HepG2 (cell line): ENCODE data around the gene CISD1. TPM values are rescaled to one million over a fixed set of nuclear protein-coding genes. Genes with fewer than 3 reads are reported as not detected.

ENCODE experiments used
- ARID3A ChIP-seq: IDR thresholded peaks from 2 replicates; pipeline ENCODE4 v1.6.1; 2012; ENCODE audit warnings: low read depth, low read length, improper control_type of control experiment
- CEBPZ ChIP-seq: IDR thresholded peaks from 2 replicates; pipeline ENCODE4 v1.6.1; 2012; ENCODE audit warnings: low read length, improper control_type of control experiment
- E2F5 ChIP-seq: sonication (generic); formaldehyde crosslinking; conservative IDR thresholded peaks from 2 replicates; pipeline ENCODE4 v1.4.0; 2020; ENCODE audit warnings: missing genetic modification reagents
- FIP1L1 ChIP-seq: fragments of 200-400 bp; formaldehyde crosslinking; IDR thresholded peaks from 2 replicates; pipeline ENCODE4 v1.6.1; 2018; ENCODE audit warnings: low read depth, mild to moderate bottlenecking, low read length, moderate library complexity, borderline replicate concordance; ENCODE audit not compliant: insufficient read depth
- HDAC2 ChIP-seq: sonication (generic); formaldehyde crosslinking; IDR thresholded peaks from 2 replicates; pipeline ENCODE4 v1.4.0; 2020; ENCODE audit warnings: missing genetic modification reagents
- HNF4A ChIP-seq: sonication (generic); formaldehyde crosslinking; IDR thresholded peaks from 2 replicates; pipeline ENCODE4 v1.4.0; 2020; ENCODE audit warnings: missing genetic modification reagents
- MAF1 ChIP-seq: sonication (generic); formaldehyde crosslinking; IDR thresholded peaks from 2 replicates; pipeline ENCODE4 v1.5.0; 2020; ENCODE audit warnings: missing genetic modification reagents, borderline replicate concordance
- NCOR1 ChIP-seq: fragments of 200-600 bp; sonication (generic); IDR thresholded peaks from 2 replicates; pipeline ENCODE4 v1.7.0; 2017; ENCODE audit warnings: antibody characterized with exemption, low read length, borderline replicate concordance
- PATZ1 ChIP-seq: sonication (generic); formaldehyde crosslinking; IDR thresholded peaks from 2 replicates; pipeline ENCODE4 v1.4.0; 2020; ENCODE audit warnings: missing genetic modification reagents
- SIN3A ChIP-seq: IDR thresholded peaks from 2 replicates; pipeline ENCODE4 v1.6.1; 2011; ENCODE audit warnings: low read depth, mild to moderate bottlenecking, control low read depth, low read length, borderline replicate concordance
- THYN1 ChIP-seq: sonication (generic); formaldehyde crosslinking; IDR thresholded peaks from 2 replicates; pipeline ENCODE4 v1.8.1; 2023; ENCODE audit warnings: low read depth, mild to moderate bottlenecking, moderate library complexity, missing genetic modification reagents, borderline replicate concordance
- ZNF251 ChIP-seq: sonication (generic); formaldehyde crosslinking; IDR thresholded peaks from 2 replicates; pipeline ENCODE4 v1.9.0; 2021; ENCODE audit warnings: mild to moderate bottlenecking, missing genetic modification reagents
- ZNF256 ChIP-seq: sonication (generic); formaldehyde crosslinking; conservative IDR thresholded peaks from 2 replicates; pipeline ENCODE4 v1.4.0; 2020; ENCODE audit warnings: missing genetic modification reagents
- ZNF329 ChIP-seq: sonication (generic); formaldehyde crosslinking; IDR thresholded peaks from 2 replicates; pipeline ENCODE4 v1.9.0; 2021; ENCODE audit warnings: low read depth, mild to moderate bottlenecking, missing genetic modification reagents
- ZNF530 ChIP-seq: sonication (generic); formaldehyde crosslinking; IDR thresholded peaks from 2 replicates; pipeline ENCODE4 v1.5.0; 2020; ENCODE audit warnings: low read depth, mild to moderate bottlenecking, missing genetic modification reagents
- ZNF713 ChIP-seq: sonication (generic); formaldehyde crosslinking; IDR thresholded peaks from 2 replicates; pipeline ENCODE4 v1.4.0; 2020; ENCODE audit warnings: mild to moderate bottlenecking, missing genetic modification reagents
- polyA plus RNA-seq, 8 experiments: library from polyadenylated mRNA; depleted of rRNA in 3 of 8; stranded (reverse) in 7 of 8; unstranded in 1 of 8; fragments of >200 nt; fragmentation: Illumina TruSeq in 4 of 8; extraction: Trizol in 4 of 8; gene quantifications; 2 replicates each; pipeline versions ENCODE4 v1.2.1 to v1.2.3, GENCODE V29; 2011 to 2016; ENCODE audit warnings: low read depth in 4 of 8, missing spikeins in 1 of 8, mixed read lengths in 1 of 8; ENCODE audit not compliant: insufficient read depth in 1 of 8
- total RNA-seq, 5 experiments: library from RNA; depleted of rRNA; stranded (reverse); fragments of >200 nt; fragmentation: Illumina TruSeq; extraction: Trizol; gene quantifications; 2 replicates each; pipeline ENCODE4 v1.2.3, GENCODE V29; 2016; ENCODE audit warnings: low read depth in 1 of 5

Gene CISD1
- total and polyA plus RNA-seq, 2 of the 13 experiments (the other 11 are each of a cell fraction or from before 2014, with no cell fraction given) = 63.4 to 78.9 TPM

- TF ChIP-seq CEBPZ = no peak
- TF ChIP-seq HNF4A (CRISPR knock-in tag) = no peak
- no peak for TF ChIP-seq ZNF329 (CRISPR knock-in tag)
- TF ChIP-seq SIN3A = no peak
- no peak for TF ChIP-seq THYN1 (CRISPR knock-in tag)
- no peak for TF ChIP-seq E2F5 (CRISPR knock-in tag)
- TF ChIP-seq ZNF256 (CRISPR knock-in tag) = no peak
- TF ChIP-seq ZNF530 = no peak
- TF ChIP-seq PATZ1 = peak; percentile 58; the same call in 1 of the 2 replicates
- no peak for TF ChIP-seq FIP1L1
- TF ChIP-seq ARID3A = peak; percentile 18; the same call in 1 of the 2 replicates
- no peak for TF ChIP-seq ZNF713 (CRISPR knock-in tag)
- TF ChIP-seq NCOR1 = peak; percentile 21; the same call in 1 of the 2 replicates
- no peak for TF ChIP-seq HDAC2
- TF ChIP-seq MAF1 (CRISPR knock-in tag) = no peak
- no peak for TF ChIP-seq ZNF251
Measured at GRCh38 chr10:58268454-58268945, 462 bp upstream of the CISD1 start (continued).
